Activated naive CD4-positive, alpha-beta T cell treated with anti-CD3 and anti-CD28 coated beads for 36 hours (primary cell): ENCODE measurements around the gene F13B. TPM values are rescaled to one million over a fixed set of nuclear protein-coding genes. Genes with fewer than 3 reads are reported as not detected.
"Not testable (repeated sequence)": the region's sequence is repeated elsewhere in the genome, so short reads cannot be mapped to it uniquely, and the experiment has no call there.

Experiments used
- CTCF ChIA-PET: fragments of 350-600 bp; sonication (Branson Sonifier 250); formaldehyde crosslinking; loops from one replicate; lab custom pipeline; 2021; ENCODE audit warnings: antibody characterized with exemption; lab: Charles Lee
- DNase-seq: peaks from one replicate; pipeline ENCODE4 v3.0.0-alpha.2; 2020
- H3K27ac Mint-ChIP-seq: one replicate; pipeline ENCODE4 v1.8.0; 2021; ENCODE audit warnings: mild to moderate bottlenecking, mixed read lengths
- H3K27me3 Mint-ChIP-seq: one replicate; pipeline ENCODE4 v1.8.0; 2021; ENCODE audit warnings: low read depth, mixed read lengths
- H3K36me3 Mint-ChIP-seq: one replicate; pipeline ENCODE4 v1.8.0; 2021; ENCODE audit warnings: low read depth, mixed read lengths
- H3K4me1 Mint-ChIP-seq: one replicate; pipeline ENCODE4 v1.8.0; 2021; ENCODE audit warnings: low read depth, mixed read lengths
- H3K4me3 Mint-ChIP-seq: one replicate; pipeline ENCODE4 v1.8.0; 2021; ENCODE audit warnings: mild to moderate bottlenecking, moderate library complexity, mixed read lengths
- H3K9me3 Mint-ChIP-seq: one replicate; pipeline ENCODE4 v1.8.0; 2021; ENCODE audit warnings: mixed read lengths
- intact Hi-C: fragments of 100-400 bp; cut with micrococcal nuclease; formaldehyde crosslinking; loops from one replicate; pipeline ENCODE4 v1.15.1; 2023
- total RNA-seq, 2 experiments: library from RNA; stranded (reverse); gene quantifications; one replicate each; pipeline ENCODE4 v1.2.3, GENCODE V29; 2021

Gene F13B
- total RNA-seq, 2 experiments from 2014 or later, result not detected

DNA sequence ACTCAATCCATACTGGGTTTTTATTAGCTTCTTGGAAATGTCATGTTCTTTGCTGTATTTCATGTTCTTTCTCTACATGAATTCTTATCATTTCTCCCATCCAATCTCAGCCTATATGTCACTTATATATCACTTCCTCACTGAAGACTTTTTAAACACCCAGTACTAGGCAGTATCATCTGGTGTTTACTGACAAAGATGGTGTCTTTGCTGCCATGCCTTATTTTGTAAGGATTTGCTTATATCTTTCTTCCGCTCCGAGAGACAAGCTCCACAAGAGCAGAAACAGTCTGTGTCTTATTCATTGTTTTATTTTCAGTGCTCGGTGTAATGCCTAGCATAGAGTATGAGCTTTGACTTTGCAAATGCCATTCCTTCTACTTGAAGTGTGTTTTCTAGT lies 30.2 kb downstream of the F13B start:
- Mint-ChIP-seq H3K36me3 (no peaks in the 10 kb centered on the region), H3K27me3 (peaks cover 2% of the 10 kb centered on the region), H3K9me3 (no peaks in the 10 kb centered on the region), H3K4me3 (no peak overlapping the region), H3K4me1 (no peaks in the 10 kb centered on the region), H3K27ac (no peak overlapping the region)
- DNase-seq, result no peak
- CTCF ChIA-PET, result interaction anchor here (0.7 kb wide), 1 partner anchor 49 kb away, joined by 4 read pairs; no protein-coding TSS in a partner anchor
- intact Hi-C loops, result no loop called here

DNA sequence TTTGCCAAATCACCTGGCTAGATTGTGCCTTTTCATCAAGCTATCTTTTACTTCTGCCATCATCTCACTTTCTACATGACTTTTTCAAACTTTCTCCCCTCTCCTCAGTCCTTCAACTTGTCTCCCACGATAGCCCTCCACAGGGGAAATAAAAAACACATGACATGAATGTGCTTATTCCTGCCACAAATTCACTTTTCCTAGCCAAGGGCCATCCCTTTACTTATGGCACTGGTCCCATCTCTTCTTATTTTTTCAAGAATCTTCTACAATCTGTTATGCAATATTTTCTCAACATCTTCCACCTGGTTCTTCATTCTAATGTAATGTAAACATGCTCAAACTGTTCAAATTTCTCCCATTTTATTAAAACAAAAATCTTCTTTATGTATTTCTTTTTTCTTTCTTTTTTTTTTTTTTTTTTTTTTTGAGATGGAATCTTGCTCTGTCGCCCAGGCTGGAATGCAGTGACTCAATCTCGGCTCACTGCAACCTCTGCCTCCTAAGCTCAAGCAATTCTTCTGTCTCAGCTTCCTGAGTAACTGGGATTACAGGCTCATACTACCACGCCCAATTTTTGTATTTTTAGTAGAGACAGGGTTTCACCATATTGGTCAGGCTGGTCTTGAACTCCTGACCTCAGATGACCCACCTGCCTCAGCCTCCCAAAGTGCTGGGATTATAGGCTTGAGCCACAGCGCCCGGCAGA lies 32.3 kb downstream of the F13B start:
- H3K27ac Mint-ChIP-seq, H3K4me3 Mint-ChIP-seq, H3K4me1 Mint-ChIP-seq, H3K27me3 Mint-ChIP-seq, intact Hi-C loops, CTCF ChIA-PET, H3K36me3 Mint-ChIP-seq, DNase-seq, H3K9me3 Mint-ChIP-seq: not testable (repeated sequence)

DNA sequence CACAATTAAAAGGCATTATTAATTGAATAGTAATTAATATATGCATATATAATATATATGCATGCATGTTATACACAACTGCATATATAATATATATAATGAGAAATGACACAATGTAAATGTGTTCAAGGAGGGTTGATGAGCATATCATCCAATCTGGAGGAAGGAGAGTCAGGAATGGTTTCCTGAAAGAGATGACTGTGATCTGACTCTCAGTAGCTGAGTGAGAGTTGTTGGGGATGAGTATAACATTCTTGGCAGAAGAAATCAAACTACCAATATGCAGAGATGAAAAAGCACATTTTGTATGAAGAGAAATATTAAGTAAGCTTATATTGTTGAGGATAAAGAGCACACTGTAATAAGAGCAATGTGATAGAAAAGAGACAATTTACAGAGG lies 37.3 kb downstream of the F13B start:
- no peaks in the 10 kb centered on the region for H3K27me3 Mint-ChIP-seq
- H3K27ac Mint-ChIP-seq, result no peak overlapping the region
- no peaks in the 10 kb centered on the region for H3K9me3 Mint-ChIP-seq
- intact Hi-C loops, result no loop called here
- no peak overlapping the region for H3K4me3 Mint-ChIP-seq
- CTCF ChIA-PET, result no interaction called here
- no peak for DNase-seq
- H3K36me3 Mint-ChIP-seq, result no peaks in the 10 kb centered on the region
- H3K4me1 Mint-ChIP-seq, result no peaks in the 10 kb centered on the region

DNA sequence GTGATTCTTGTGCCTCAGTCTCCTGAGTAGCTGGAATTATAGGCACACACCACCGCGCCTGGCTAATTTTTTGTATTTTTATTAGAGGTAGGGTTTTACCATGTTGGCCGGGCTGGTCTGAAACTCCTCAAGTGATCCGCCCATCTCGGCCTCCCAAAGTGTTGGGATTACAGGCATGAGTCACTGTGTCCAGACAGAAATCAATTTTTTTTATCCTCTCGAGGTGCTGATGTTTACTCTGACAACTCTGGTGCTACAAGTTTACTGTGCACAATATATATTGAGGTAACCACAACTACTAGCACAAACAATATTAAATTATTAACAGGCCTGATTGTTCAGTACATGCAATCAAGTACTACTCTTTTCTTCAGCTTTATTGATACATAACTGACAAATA lies 39.7 kb downstream of the F13B start:
- intact Hi-C loops, result no loop called here
- no peaks in the 10 kb centered on the region for H3K27me3 Mint-ChIP-seq
- no peak overlapping the region for H3K27ac Mint-ChIP-seq
- no peaks in the 10 kb centered on the region for H3K4me1 Mint-ChIP-seq
- no peaks in the 10 kb centered on the region for H3K9me3 Mint-ChIP-seq
- DNase-seq, result no peak
- H3K4me3 Mint-ChIP-seq, result no peak overlapping the region
- no peaks in the 10 kb centered on the region for H3K36me3 Mint-ChIP-seq
- CTCF ChIA-PET, result no interaction called here

DNA sequence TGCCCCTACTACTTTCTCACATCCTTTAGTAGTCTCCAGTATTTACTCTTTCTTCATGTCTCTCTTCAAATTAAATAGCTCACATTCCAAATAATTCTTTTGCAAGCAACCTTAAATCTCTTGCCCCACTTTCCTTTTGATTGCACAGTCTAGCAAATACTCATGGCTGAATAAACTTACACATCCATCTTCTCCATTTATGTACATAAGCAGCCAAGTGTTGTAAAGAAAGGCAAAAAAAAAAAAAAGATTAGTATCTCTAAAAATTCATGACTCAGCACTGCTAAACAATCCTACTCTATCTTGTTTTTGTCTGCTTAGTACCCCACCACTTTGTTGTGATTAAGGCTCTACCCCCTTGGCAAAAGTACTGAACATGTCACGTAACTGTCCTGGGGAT lies 42.6 kb downstream of the F13B start:
- H3K27me3 Mint-ChIP-seq, result peaks cover 3% of the 10 kb centered on the region
- CTCF ChIA-PET, result no interaction called here
- H3K4me3 Mint-ChIP-seq, result no peak overlapping the region
- H3K27ac Mint-ChIP-seq, result no peak overlapping the region
- no peaks in the 10 kb centered on the region for H3K9me3 Mint-ChIP-seq
- intact Hi-C loops, result no loop called here
- no peak for DNase-seq
- H3K4me1 Mint-ChIP-seq, result no peaks in the 10 kb centered on the region
- H3K36me3 Mint-ChIP-seq, result no peaks in the 10 kb centered on the region

DNA sequence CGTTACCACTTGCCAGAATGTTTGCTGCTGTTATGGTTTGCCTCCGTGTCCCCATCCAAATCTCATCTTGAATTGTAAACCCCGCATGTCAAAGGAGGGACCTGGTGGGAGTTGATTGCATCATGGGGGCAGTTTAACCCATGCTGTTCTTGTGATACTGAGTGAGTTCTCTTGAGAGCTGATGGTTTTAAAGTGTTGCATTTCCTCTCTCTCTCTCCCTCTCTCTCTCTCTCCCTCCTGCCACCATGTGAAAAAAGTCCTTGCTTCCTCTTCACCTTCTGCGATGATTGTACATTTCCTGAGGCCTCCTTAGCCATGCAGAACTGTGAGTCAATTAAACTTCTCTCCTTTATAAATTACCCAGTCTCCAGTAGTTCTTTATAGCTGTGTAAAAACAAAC lies 45.3 kb downstream of the F13B start:
- peaks cover 5% of the 10 kb centered on the region for H3K27me3 Mint-ChIP-seq
- no peaks in the 10 kb centered on the region for H3K4me1 Mint-ChIP-seq
- intact Hi-C loops, result no loop called here
- H3K27ac Mint-ChIP-seq, result no peak overlapping the region
- no peak for DNase-seq
- CTCF ChIA-PET, result no interaction called here
- no peaks in the 10 kb centered on the region for H3K36me3 Mint-ChIP-seq
- H3K9me3 Mint-ChIP-seq, result no peaks in the 10 kb centered on the region
- H3K4me3 Mint-ChIP-seq, result no peak overlapping the region

DNA sequence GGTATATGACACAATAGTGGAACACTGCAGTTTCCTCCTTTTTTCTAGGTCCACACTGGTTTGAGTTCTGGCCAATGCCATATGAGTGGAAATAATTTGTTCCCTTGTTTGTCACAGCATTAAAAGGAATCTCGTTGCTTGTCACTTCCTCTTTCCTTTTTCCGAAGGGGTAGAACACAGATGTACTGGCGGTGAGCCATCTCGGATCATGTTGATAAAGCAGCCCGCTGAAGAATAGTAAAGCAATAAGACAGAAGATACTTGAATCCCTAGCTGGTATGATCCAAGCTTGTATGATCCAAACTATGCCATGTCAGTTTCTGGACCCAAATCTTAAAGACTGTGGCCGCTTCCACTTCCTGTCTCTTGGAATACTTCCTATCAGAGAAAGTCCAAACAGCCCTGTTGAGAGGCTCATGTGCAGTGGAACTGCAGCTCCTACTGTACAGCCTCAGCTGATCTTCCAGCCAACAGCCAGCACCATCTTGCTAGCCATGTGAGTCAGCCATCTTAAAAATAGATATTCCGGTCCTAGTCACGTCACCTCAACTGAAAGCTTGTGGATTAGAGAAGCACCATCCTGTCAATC lies 49.4 kb downstream of the F13B start:
- no peaks in the 10 kb centered on the region for H3K9me3 Mint-ChIP-seq
- intact Hi-C loops, result no loop called here
- no peak for DNase-seq
- CTCF ChIA-PET, result no interaction called here
- H3K27ac Mint-ChIP-seq, result no peak overlapping the region
- H3K4me3 Mint-ChIP-seq, result no peak overlapping the region
- H3K36me3 Mint-ChIP-seq, result no peaks in the 10 kb centered on the region
- H3K27me3 Mint-ChIP-seq, result peaks cover 5% of the 10 kb centered on the region
- H3K4me1 Mint-ChIP-seq, result no peaks in the 10 kb centered on the region

DNA sequence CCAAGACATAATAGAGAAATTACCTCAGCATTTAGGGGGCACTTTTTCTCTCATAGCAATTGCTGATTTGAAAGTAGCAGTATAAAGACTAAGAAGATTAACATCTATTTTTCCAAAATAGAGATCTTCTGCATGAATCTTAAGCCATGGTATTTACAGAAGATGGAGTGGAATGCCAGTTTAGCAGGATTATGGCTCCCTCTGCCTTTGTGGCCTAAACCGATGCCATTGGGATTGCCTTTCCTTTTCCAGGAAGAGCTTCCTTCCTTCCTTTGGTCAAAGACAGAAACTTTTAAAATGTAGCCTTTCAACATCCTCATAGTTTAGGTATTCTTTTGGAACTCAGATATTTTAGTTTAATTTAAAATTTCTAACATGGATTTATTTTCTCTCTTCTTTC lies 50.3 kb downstream of the F13B start:
- peaks cover under 1% of the 10 kb centered on the region for H3K9me3 Mint-ChIP-seq
- peaks cover 5% of the 10 kb centered on the region for H3K27me3 Mint-ChIP-seq
- CTCF ChIA-PET, result no interaction called here
- H3K36me3 Mint-ChIP-seq, result no peaks in the 10 kb centered on the region
- H3K4me1 Mint-ChIP-seq, result no peaks in the 10 kb centered on the region
- intact Hi-C loops, result no loop called here
- DNase-seq, result no peak
- H3K4me3 Mint-ChIP-seq, result no peak overlapping the region
- no peak overlapping the region for H3K27ac Mint-ChIP-seq

DNA sequence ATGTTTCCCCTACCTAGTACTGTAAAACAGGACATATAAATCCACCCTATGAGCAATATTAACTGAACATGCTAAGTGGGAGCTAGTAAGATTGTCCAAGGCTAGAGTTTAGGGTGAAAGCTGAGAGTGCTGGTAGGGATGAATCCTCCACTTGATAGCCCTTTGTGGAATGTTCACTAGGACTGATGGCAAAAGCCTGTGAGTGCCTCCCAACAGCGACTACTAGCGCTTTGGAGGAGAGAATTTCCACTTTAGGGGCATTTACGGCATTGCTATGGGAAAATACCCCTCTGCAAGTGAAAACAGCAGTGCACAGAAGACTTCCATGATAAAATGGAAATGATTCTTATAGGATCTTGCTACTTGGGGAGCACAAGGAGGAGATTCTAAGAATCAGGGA lies 53.8 kb downstream of the F13B start:
- Mint-ChIP-seq H3K36me3 (no peaks in the 10 kb centered on the region), H3K4me3 (no peak overlapping the region), H3K27me3 (peaks cover 2% of the 10 kb centered on the region), H3K27ac (no peak overlapping the region), H3K4me1 (no peaks in the 10 kb centered on the region), H3K9me3 (peaks cover 4% of the 10 kb centered on the region)
- CTCF ChIA-PET, result no interaction called here
- intact Hi-C loops, result no loop called here
- no peak for DNase-seq

DNA sequence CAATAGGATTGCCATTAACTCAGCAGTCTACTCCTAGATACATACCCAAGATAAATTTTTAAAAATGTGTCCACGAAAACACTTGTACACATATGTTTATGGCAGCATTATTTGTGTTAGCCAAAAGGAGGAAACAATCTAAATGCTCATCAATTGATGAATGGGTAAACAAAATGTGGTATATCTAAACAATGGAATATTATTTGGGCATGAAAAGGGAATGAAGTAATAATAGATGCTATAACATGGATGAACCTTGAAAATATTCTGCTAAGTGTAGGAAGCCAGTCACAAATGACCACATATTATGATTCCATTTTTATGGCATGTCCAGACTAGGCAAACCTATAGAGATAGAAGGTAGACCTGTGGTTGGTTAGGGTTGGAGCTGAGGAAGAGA lies 55.4 kb downstream of the F13B start:
- Mint-ChIP-seq H3K27me3 (no peaks in the 10 kb centered on the region), H3K36me3 (no peaks in the 10 kb centered on the region), H3K4me3 (no peak overlapping the region), H3K9me3 (peaks cover 4% of the 10 kb centered on the region), H3K4me1 (no peaks in the 10 kb centered on the region), H3K27ac (no peak overlapping the region)
- CTCF ChIA-PET, result no interaction called here
- intact Hi-C loops, result no loop called here
- no peak for DNase-seq

DNA sequence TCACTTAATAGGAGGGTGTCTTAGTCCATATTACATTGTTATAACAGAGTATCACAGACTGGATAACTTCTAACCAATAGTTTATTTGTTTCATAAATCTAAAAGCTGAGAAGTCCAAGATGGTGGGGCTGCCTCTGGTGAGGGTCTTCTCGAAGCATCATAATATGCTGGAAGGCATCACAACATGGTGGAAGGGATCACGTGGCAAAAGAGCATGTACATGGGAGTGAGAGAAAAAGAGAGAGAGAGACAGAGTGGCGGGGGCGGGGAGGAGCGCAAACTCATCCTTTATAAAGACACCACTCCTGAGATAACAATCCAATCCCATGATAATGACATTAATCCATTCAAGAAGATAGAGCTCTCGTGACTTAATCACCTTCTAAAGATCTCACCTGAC lies 58.2 kb downstream of the F13B start:
- Mint-ChIP-seq H3K9me3 (peaks cover 4% of the 10 kb centered on the region), H3K27ac (no peak overlapping the region), H3K36me3 (no peaks in the 10 kb centered on the region), H3K4me3 (no peak overlapping the region), H3K27me3 (no peaks in the 10 kb centered on the region), H3K4me1 (no peaks in the 10 kb centered on the region)
- intact Hi-C loops, result no loop called here
- CTCF ChIA-PET, result no interaction called here
- DNase-seq, result no peak

DNA sequence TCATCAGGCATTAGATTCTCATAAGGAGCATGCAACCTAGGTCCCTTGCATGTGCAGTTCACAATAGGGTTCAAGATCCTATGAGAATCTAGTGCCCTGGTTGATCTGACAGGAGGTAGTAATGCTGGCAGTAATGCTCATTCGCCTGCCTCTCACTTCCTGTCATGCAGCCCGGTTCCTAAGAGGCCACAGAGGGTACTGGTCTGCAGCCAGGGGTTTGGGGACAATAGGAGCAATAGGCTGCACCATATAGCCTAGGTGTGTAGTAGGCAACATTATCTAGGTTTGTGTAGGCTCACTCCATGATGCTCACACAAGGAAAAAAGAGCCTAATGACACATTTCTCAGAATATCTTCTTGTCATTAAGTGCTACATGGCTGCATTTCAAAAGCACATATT lies 63.9 kb downstream of the F13B start:
- Mint-ChIP-seq H3K27ac (no peak overlapping the region), H3K4me1 (no peaks in the 10 kb centered on the region), H3K4me3 (no peak overlapping the region), H3K27me3 (no peaks in the 10 kb centered on the region), H3K36me3 (no peaks in the 10 kb centered on the region), H3K9me3 (no peaks in the 10 kb centered on the region)
- intact Hi-C loops, result no loop called here
- DNase-seq, result no peak
- CTCF ChIA-PET, result no interaction called here

DNA sequence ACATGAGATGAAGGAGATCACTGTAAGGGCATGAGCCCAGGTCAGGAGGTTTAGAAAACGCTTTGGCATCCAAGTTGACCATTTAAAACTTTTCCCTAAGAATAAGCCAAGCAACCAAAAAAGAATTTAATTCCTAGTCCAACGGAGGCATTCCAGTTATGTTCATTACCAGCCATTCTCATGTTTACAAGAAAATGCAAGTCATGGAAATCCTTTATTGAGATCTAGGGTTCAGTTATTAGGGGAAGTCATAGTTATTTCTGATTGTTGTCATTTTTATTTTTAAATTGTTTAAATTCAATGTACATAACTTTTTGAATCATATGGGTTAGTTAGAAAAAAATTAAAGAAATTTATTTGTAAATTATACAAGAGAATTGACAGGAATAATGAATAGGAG lies 65.2 kb downstream of the F13B start:
- no peak for DNase-seq
- intact Hi-C loops, result no loop called here
- Mint-ChIP-seq H3K4me3 (no peak overlapping the region), H3K36me3 (no peaks in the 10 kb centered on the region), H3K27ac (no peak overlapping the region), H3K9me3 (no peaks in the 10 kb centered on the region), H3K4me1 (no peaks in the 10 kb centered on the region), H3K27me3 (peaks cover 3% of the 10 kb centered on the region)
- CTCF ChIA-PET, result no interaction called here
